ENCODE measurements around the gene LIPT1.

The LIPT1 gene

DNA sequence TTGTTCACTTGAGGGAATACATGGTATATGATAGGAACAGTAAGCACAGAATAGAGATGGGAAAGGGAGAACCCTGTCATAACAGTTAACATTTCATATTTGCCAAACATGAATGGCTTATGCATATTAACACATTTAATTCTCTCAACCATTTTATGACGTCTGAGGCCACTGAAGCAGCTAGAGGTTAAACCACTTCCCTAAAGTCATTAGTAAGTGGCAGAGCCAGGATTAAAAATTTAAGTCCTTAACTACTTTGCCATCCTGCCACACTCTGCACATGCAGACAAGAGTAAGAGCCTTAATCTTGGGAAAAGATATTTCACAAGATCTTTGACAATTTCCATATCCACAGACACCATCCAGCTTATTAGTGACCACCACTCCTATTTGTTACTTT is 2.1 kb downstream of the LIPT1 start:
- H3K27me3 ChIP-seq = no peaks in the 10 kb centered on the region
- peaks cover 0 to 22% (median 11%) of the 10 kb centered on the region in 4 donors for H3K4me1 ChIP-seq
- DNase-seq = no peak
- TF ChIP-seq, protein P1, sequence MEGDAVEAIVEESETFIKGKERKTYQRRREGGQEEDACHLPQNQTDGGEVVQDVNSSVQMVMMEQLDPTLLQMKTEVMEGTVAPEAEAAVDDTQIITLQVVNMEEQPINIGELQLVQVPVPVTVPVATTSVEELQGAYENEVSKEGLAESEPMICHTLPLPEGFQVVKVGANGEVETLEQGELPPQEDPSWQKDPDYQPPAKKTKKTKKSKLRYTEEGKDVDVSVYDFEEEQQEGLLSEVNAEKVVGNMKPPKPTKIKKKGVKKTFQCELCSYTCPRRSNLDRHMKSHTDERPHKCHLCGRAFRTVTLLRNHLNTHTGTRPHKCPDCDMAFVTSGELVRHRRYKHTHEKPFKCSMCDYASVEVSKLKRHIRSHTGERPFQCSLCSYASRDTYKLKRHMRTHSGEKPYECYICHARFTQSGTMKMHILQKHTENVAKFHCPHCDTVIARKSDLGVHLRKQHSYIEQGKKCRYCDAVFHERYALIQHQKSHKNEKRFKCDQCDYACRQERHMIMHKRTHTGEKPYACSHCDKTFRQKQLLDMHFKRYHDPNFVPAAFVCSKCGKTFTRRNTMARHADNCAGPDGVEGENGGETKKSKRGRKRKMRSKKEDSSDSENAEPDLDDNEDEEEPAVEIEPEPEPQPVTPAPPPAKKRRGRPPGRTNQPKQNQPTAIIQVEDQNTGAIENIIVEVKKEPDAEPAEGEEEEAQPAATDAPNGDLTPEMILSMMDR (IDR thresholded peaks at IDR 0.05) = no peak
- H3K4me3 ChIP-seq = no peak overlapping the region
- no peaks in the 10 kb centered on the region for H3K9me3 ChIP-seq
- intact Hi-C loops (cut with DNase I; ENCODE audit: low total_unique reads) = no loop called here
- no peak overlapping the region for H3K27ac ChIP-seq
- H3K36me3 ChIP-seq = peaks cover 0 to 18% (median 12%) of the 10 kb centered on the region in 3 donors

DNA sequence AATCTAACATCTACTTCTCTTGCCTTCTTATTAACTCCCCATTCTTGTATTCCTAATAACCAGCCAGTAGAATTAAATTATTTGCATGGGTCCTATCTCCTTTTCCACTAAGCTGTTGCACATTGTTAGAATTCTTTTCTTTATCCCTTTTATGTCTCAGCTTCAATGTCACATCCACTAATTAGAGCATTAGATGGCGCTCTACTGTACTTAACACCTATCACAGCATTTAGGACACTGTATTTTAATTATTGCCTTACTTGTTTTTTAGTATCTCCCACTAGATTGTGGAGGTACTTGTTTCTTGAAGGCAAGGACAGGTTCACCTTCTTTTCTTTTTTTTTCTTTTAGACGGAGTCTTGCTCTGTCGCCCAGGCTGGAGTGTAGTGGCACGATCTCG is 3.8 kb downstream of the LIPT1 start:
- intact Hi-C loops (cut with DNase I; ENCODE audit: low total_unique reads) = no loop called here
- no peaks in the 10 kb centered on the region for H3K27me3 ChIP-seq

DNA sequence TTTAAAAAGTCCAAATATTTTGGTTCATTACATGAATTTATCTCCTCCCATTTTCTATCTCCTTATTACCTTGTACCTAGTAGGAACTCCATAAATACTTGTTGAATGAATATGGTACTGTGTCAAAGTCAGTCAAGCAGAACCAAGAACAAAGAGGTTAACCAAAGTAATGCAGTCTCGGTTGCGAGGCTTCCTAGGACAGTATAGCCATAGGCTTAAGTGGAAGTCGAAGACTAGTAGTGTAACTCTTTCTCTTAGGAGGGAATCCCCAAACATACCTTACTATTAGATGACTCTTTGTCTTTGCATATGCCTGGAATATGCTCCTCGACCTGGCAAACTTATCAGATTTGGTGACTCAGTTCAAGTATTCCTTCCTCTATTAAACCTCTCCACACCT is 4.8 kb downstream of the LIPT1 start:
- no peaks in the 10 kb centered on the region for H3K27me3 ChIP-seq
- H3K9me3 ChIP-seq = no peaks in the 10 kb centered on the region
- intact Hi-C loops (cut with DNase I; ENCODE audit: low total_unique reads) = no loop called here
- DNase-seq = no peak
- no peak overlapping the region for H3K4me3 ChIP-seq
- peaks cover 0 to 25% (median 23%) of the 10 kb centered on the region in 3 donors for H3K36me3 ChIP-seq
- TF ChIP-seq, protein P1 (IDR thresholded peaks at IDR 0.05) = no peak
- H3K4me1 ChIP-seq = peaks cover 0 to 10% (median 7%) of the 10 kb centered on the region in 4 donors
- no peak overlapping the region for H3K27ac ChIP-seq

More for the DNA sequence above, 3.8 kb downstream of the LIPT1 start:
- H3K36me3 ChIP-seq = peaks cover 0 to 25% (median 19%) of the 10 kb centered on the region in 3 donors
- peaks cover 0 to 17% (median 11%) of the 10 kb centered on the region in 4 donors for H3K4me1 ChIP-seq
- no peak for DNase-seq
- no peak overlapping the region for H3K4me3 ChIP-seq
- no peak overlapping the region for H3K27ac ChIP-seq
- H3K9me3 ChIP-seq = no peaks in the 10 kb centered on the region
- TF ChIP-seq, protein P1 (IDR thresholded peaks at IDR 0.05) = no peak

DNA sequence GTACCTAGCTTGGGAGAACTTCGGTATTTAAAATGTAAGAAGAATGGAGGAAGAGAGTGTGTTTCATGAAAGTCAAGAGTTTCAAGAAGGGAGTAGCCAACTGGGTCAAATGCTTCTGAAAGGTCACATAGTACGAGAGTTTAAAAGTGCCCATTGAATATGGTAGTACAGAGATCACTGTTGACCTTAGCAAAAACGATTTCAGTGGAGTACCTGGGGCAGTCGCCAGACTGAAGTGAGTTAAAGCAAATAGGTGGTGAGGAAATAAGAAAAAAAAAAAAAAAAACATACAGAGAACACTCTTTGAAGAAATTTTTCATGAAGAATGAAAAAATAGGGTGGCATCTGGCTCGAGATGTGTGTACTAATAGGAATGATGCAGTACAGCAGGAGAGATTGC is 11.5 kb downstream of the LIPT1 start:
- H3K27ac ChIP-seq = no peak overlapping the region
- no peaks in the 10 kb centered on the region for H3K9me3 ChIP-seq
- H3K36me3 ChIP-seq = peaks cover 31 to 55% (median 46%) of the 10 kb centered on the region in 3 donors
- H3K27me3 ChIP-seq = no peaks in the 10 kb centered on the region
- no peak overlapping the region for H3K4me3 ChIP-seq
- TF ChIP-seq, protein P1 (IDR thresholded peaks at IDR 0.05) = no peak
- no peak for DNase-seq
- intact Hi-C loops (cut with DNase I; ENCODE audit: low total_unique reads) = no loop called here
- no peaks in the 10 kb centered on the region for H3K4me1 ChIP-seq

DNA sequence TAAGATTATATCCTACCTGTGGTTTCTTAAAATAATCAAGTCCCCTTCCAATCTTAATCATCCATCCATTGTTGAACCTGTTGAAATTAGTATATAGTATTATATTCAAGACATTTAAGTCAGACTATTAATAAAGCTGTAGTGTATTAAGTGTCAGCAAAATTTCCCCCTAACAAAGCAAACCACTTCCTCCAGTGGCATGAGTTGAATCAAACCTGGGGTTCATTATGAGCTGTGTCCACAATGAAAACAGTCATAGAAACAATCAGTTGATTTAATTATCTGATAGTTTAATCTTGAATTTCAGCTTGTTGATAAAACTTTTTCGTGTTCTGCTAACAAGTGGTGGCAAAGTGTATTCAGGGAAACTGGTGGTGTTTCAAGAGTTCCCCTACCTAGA is 14.8 kb downstream of the LIPT1 start:
- TF ChIP-seq, protein P1 (IDR thresholded peaks at IDR 0.05) = no peak
- H3K36me3 ChIP-seq = peaks cover 45 to 64% (median 51%) of the 10 kb centered on the region in 3 donors
- H3K4me3 ChIP-seq = no peak overlapping the region
- H3K9me3 ChIP-seq = no peaks in the 10 kb centered on the region
- intact Hi-C loops (cut with DNase I; ENCODE audit: low total_unique reads) = no loop called here
- H3K27ac ChIP-seq = no peak overlapping the region
- no peaks in the 10 kb centered on the region for H3K27me3 ChIP-seq
- no peaks in the 10 kb centered on the region for H3K4me1 ChIP-seq
- no peak for DNase-seq
